ENCODE results near the gene MAPK10.
A peak's percentile ranks its signal among the peaks of the same experiment; 100 is the strongest.

The MAPK10 gene

DNA sequence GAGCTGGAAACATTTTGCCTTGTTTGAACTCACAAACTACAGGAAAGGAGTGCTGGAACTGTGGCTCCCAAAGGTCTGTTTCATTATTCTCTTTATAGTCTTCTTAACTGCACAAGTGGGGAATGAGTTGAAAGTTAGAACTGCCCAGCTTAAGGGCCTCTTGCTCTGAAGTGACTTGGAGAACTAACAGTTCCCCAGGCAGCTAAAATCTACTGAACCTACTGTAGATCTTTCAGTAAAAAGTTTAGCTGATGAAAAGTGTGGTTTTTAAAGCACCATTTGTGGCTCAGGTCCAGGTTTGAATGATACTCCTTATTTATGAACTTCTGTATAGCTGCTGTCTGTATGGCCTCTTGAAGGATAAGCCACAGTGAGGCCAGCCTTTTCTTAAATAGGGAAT lies 353.8 kb downstream of the MAPK10 start:
- H3K4me1 Mint-ChIP-seq, result peaks cover 6% of the 10 kb centered on the region
- peaks cover 25% of the 10 kb centered on the region for H3K36me3 Mint-ChIP-seq (ENCODE audit: low read depth)
- no peak overlapping the region for H3K4me3 Mint-ChIP-seq
- H3K9me3 Mint-ChIP-seq, result no peaks in the 10 kb centered on the region
- no peaks in the 10 kb centered on the region for H3K27me3 Mint-ChIP-seq (ENCODE audit: low read depth, poor library complexity)
- TF ChIP-seq, protein P1, sequence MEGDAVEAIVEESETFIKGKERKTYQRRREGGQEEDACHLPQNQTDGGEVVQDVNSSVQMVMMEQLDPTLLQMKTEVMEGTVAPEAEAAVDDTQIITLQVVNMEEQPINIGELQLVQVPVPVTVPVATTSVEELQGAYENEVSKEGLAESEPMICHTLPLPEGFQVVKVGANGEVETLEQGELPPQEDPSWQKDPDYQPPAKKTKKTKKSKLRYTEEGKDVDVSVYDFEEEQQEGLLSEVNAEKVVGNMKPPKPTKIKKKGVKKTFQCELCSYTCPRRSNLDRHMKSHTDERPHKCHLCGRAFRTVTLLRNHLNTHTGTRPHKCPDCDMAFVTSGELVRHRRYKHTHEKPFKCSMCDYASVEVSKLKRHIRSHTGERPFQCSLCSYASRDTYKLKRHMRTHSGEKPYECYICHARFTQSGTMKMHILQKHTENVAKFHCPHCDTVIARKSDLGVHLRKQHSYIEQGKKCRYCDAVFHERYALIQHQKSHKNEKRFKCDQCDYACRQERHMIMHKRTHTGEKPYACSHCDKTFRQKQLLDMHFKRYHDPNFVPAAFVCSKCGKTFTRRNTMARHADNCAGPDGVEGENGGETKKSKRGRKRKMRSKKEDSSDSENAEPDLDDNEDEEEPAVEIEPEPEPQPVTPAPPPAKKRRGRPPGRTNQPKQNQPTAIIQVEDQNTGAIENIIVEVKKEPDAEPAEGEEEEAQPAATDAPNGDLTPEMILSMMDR (IDR thresholded peaks at IDR 0.05), result no peak
- no peak overlapping the region for H3K27ac Mint-ChIP-seq
- no peak for DNase-seq

DNA sequence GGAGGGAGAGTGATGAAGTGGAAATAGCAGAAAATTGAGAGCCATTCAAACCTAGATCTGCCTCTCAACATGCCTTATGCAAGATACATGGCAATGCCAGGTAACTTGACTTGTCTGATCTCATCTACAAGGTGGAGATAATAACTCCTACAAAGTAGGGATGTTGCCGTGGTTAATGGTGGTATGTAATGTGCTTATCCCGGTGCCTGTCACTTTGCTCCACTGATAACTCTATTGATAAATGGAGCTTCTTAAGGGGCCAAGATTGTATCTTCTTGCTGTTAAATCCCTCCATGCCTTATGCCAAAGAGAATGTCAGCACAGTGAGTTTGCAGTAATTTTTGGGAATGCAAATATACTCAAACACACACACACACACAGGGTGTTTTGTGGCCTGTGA lies 355.8 kb downstream of the MAPK10 start:
- Mint-ChIP-seq H3K9me3 (no peaks in the 10 kb centered on the region), H3K27ac (no peak overlapping the region), H3K36me3 (ENCODE audit: low read depth) (peaks cover 30% of the 10 kb centered on the region), H3K27me3 (ENCODE audit: low read depth, poor library complexity) (no peaks in the 10 kb centered on the region), H3K4me3 (no peak overlapping the region), H3K4me1 (peaks cover 6% of the 10 kb centered on the region)
- TF ChIP-seq, protein P1 (IDR thresholded peaks at IDR 0.05), result no peak
- DNase-seq, result no peak

DNA sequence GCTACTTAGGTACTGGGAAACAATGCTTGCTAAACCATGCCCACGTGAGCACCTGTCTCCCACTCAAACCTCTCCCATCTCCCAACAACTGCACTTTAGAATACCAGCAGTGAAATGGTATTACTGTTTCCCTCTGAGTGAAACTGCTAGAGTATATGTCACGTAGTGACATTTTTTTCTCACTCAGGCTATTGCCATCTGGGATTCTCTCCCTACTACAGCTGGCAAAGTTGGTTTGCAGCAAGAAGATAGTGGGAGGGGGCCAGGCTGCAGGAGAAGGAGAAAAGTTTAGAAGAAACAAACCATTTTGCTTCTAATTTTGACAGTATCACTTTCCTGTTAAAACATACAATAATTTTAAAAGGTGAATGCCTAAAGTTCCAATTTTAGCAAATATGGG lies 358.3 kb downstream of the MAPK10 start:
- no peaks in the 10 kb centered on the region for H3K9me3 Mint-ChIP-seq
- peaks cover 42% of the 10 kb centered on the region for H3K36me3 Mint-ChIP-seq (ENCODE audit: low read depth)
- peak overlapping the region; percentile 14 for H3K27ac Mint-ChIP-seq
- DNase-seq, result no peak
- H3K4me3 Mint-ChIP-seq, result no peak overlapping the region
- H3K4me1 Mint-ChIP-seq, result peaks cover 6% of the 10 kb centered on the region
- TF ChIP-seq, protein P1 (IDR thresholded peaks at IDR 0.05), result no peak
- no peaks in the 10 kb centered on the region for H3K27me3 Mint-ChIP-seq (ENCODE audit: low read depth, poor library complexity)

DNA sequence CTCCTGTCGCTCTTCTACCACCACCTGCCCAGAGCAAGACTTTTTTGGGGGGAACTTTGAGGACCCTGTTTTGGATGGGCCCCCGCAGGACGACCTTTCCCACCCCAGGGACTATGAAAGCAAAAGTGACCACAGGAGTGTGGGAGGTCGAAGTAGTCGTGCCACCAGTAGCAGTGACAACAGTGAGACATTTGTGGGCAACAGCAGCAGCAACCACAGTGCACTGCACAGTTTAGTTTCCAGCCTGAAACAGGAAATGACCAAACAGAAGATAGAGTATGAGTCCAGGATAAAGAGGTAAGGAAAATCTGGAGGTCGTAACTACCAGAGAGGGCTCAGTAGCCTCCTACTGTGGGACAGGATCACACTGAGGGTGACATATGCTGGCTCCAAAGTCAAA lies 364.5 kb downstream of the MAPK10 start:
- Mint-ChIP-seq H3K36me3 (ENCODE audit: low read depth) (peaks cover 65% of the 10 kb centered on the region), H3K27me3 (ENCODE audit: low read depth, poor library complexity) (no peaks in the 10 kb centered on the region), H3K27ac (no peak overlapping the region), H3K9me3 (no peaks in the 10 kb centered on the region), H3K4me1 (peaks cover 3% of the 10 kb centered on the region), H3K4me3 (no peak overlapping the region)
- TF ChIP-seq, protein P1 (IDR thresholded peaks at IDR 0.05), result no peak
- DNase-seq, result no peak

DNA sequence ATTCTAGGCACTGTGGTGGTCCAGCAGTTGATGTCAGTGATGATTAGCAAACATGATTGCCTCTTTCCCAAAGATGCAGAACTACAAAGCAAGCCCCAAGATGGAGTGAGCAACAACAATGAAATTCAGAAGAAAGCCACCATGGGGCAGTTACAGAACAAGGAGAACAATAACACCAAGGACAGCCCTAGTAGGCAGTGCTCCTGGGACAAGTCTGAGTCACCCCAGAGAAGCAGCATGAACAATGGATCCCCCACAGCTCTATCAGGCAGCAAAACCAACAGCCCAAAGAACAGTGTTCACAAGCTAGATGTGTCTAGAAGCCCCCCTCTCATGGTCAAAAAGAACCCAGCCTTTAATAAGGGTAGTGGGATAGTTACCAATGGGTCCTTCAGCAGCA lies 365.3 kb downstream of the MAPK10 start:
- no peak overlapping the region for H3K27ac Mint-ChIP-seq
- H3K36me3 Mint-ChIP-seq (ENCODE audit: low read depth), result peaks cover 63% of the 10 kb centered on the region
- H3K4me1 Mint-ChIP-seq, result peaks cover 3% of the 10 kb centered on the region
- DNase-seq, result no peak
- H3K9me3 Mint-ChIP-seq, result no peaks in the 10 kb centered on the region
- no peak overlapping the region for H3K4me3 Mint-ChIP-seq
- TF ChIP-seq, protein P1 (IDR thresholded peaks at IDR 0.05), result no peak
- H3K27me3 Mint-ChIP-seq (ENCODE audit: low read depth, poor library complexity), result no peaks in the 10 kb centered on the region

DNA sequence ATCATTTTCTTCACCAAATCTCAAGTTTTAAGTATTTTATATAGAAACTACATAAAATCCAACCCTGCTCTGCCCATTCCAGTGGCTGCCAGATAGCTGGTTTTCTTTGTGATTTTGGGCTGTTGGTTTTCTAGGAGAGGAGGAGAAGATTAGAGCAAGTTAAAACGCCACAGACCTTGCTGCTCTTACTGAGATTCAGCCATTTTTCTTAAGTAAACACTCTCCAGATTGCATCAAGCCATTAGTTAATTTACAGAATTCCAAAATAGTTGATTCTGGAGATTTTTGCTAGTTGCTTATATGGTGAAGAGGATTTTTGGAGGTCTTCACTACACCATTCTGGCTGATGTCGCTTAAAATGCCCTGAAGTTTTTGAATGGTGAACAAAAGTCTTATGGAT lies 366.2 kb downstream of the MAPK10 start:
- Mint-ChIP-seq H3K27me3 (ENCODE audit: low read depth, poor library complexity) (no peaks in the 10 kb centered on the region), H3K9me3 (no peaks in the 10 kb centered on the region), H3K4me1 (peaks cover 3% of the 10 kb centered on the region), H3K36me3 (ENCODE audit: low read depth) (peaks cover 72% of the 10 kb centered on the region), H3K27ac (no peak overlapping the region), H3K4me3 (no peak overlapping the region)
- DNase-seq, result no peak
- TF ChIP-seq, protein P1 (IDR thresholded peaks at IDR 0.05), result no peak
